Measurements from ENCODE around the gene TMEM190.

TMEM190 gene

DNA sequence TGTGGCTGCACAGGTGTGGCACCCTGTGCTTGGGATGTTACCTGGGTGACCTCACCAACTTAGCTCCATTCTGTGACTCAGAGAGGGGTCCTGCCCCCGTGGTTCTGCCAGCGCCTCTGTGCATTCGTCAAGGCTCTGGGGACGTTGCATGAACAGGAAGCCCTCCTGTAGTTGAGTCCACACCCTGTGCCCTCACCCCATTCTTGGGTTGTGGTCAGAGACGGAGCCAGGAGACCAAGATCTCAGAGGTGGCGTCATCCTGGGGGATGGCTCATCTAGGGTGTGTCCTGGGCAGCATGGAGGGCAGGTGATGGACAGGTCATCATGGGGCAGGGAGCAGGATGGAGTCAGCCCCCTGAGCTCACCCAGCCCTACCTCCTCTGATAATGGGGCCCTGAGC lies 24.6 kb upstream of the TMEM190 start:
- peak; percentile 66 for DNase-seq (ENCODE audit: low spot score)

DNA sequence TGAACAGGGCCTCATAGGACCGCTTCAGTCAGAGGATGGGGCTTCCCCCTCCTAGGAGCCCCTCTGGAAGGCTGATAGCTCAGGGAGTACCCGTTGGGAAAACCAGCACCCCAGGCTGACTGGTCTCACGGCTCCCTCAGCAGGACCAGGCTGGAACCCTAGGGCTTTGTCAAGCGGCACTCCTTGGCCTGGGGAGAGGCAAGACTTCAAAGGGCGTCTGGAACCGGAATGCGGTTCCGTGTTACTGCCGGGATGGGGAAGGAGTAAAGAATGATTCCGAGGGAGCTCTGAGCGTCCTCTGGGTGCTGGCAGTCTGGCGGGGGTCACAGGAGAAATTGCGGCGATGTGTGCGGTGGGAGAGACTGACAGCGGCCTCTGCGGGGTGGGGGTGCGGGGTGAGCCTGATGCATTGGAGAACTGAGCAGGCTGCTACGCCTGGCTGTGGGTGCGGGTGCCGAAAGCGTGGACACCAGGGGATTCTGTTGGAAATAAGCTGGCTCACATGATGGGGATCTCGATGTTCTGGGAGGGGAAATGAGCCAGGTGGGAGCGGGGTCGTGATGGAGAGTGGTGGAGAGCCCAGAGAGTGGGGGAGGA lies 24.0 kb upstream of the TMEM190 start:
- DNase-seq (ENCODE audit: low spot score): no peak

- no peak for DNase-seq (ENCODE audit: low spot score)
These were observed 23.2 kb upstream of the TMEM190 start for GRCh38 chr19:55353356-55353802.

DNA sequence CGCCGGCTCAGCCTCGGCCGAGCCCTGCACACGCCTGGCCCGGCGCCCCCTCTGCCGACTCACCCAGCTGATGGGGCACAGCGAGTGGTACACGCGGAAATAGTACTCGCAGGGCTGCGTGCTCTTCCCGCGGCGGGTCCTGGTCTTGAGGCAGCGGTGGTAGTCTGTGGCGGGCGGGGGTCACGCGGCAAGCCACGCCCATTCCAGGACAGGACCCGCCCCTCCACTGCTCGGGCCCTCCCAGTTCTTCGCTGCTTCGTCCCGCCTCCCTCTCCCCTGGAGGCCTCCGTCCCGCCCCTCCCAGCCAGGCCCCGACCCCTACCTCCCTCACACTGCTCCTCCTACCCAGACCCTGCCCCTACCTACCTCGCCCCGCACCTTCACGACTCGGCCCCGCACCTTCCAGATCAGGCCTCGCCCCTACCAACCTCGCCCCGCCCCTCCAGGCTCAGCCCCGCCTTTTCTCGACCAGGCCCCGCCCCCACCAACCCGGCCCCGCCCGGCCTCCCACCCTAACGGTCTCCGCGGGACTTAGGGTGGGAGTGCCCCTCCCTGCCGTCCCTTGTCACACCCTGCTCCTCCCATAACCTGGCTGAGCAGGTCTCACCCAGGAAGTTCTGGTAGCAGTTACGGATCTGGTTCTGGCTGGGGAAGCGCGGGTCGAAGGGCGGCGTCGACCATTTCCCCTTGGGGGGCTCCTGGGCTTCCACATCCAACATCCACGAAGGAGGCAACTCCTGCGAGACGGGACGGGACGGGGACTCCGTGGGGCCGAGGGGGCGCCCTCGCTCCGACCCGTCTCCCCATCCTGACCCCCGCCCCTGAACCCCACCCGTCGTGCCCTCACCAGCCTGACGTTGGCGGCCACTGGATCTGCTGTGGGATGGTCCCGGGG lies 22.6 kb upstream of the TMEM190 start:
- peak; percentile 56 for DNase-seq (ENCODE audit: low spot score)

DNA sequence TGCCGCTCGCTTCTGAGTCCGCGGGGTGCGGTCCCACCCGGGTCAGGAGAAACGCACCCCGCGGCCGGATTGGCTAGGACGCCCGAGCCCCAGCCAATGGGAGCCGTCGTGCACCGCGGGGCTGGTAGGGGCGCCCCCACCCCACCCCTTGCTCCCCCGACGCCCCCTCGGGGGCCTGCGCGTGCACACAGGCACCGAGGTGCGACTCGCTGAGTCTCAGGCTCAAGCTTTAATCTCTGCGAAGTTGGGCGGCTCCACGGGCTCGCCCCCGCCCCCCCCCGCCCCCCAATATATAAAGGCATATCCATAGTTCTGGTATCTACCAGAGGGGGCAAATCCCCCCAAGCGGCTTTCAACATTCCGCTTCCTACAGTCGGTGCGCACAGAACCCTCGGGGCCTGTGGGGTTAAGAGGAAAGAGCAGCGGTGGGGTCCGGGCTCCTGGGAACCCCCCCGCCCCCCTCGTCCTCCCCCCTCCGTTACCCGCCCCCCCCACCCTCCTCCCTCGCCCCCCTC lies 21.9 kb upstream of the TMEM190 start, which contains the start of gene COX6B2:
TSS of gene COX6B2 (minus strand) at position 22 of the 515 bp plus-strand sequence. CDS start 198 bp downstream, outside the sequence.
- DNase-seq (ENCODE audit: low spot score): no peak

DNA sequence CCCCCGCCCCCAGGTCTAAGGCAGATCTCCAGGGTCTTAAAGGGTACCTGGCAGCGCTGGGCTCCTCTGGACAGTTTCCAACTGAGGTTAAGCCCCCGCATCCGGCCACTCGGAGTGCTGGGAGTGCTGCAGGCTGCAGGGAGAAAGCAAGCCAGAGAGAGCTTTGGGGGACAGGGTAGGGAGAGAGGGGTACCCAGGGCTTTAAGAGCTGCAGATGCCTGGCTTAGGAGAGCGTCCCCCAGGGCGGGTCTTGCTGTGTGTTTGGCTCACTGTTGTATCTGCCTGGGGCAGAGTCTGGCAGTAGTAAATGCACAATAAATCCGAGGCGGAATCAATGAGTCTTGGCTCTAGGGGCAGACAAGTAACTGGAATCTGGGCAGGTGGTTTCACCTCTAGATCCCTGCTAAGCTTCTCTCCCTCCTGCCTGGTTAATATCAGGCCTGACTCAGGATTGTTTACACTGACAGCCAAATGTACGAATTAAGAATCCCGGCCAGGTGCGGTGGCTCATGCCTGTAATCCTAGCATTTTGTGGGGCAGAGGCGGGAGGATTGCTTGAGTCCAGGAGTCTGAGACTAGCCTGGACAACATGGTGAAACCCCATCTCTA lies 21.3 kb upstream of the TMEM190 start:
- no peak for DNase-seq (ENCODE audit: low spot score)

- no peak for DNase-seq (ENCODE audit: low spot score)
These were observed 18.1 kb upstream of the TMEM190 start for GRCh38 chr19:55358493-55358892.

DNA sequence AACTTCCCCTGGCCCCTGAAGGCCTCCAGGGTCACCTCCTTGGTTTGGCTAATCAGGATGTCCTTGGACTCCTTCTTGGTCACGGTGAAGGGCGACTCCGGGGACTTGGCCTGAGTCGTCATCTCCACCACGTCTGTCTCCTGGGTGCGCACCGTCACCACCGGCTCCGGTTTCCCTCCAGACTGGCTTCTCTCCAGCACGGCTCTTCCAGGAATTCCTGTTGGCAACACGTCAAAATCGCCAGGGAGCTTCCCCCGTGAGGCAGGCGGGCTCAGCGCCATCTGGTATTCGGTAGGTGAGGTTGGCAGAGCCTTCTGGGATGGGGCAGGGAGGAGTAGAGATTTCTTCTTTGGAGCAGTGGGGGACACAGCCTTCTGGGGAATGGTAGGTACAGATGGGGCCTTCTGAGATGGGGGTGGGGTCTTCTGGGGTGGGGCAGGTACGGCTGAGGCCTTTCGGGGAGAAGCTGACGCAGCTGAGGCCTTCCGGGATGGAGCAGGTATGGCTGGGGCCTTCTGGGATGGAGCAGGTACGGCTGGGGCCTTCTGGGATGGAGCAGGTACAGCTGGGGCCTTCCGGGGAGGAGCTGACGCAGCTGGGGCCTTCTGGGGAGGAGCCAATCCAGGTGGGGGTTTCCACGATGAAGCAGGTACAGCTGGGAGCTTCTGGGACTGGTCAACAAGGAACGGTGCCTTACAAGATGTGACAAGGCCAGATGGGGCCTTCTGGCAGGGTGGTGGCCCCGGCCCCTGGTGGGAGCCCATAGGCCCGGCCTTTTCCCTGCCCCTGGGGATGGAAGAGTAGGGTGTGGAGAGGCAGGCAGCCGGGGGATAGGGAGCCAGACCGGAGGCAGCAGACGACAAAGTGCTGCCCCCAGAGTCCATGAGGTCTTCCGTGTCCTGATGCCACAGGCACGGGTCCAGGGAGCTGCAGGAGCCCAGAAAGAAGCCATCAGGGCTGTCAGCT lies 17.4 kb upstream of the TMEM190 start:
- DNase-seq (ENCODE audit: low spot score): peak; percentile 34

DNA sequence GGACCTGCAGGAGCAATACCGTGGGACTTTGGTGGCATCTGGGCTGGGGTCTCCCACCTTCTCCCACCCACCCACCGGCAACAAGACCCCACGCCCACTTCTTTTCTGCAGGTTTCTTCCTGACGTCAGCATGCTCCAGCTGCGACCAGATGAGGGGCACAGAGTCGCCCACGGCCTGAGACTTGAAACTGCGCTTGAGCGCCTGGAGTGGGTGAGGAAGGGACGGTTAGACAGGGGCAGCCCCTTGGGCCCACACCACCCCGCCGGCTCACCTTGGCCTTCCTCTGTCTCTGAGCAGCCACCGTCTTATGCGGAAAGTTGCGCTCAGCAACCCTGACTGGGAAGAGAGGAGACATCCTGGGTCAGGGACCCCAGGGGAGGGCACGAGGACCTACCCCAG lies 15.7 kb upstream of the TMEM190 start:
- DNase-seq (ENCODE audit: low spot score): no peak

DNA sequence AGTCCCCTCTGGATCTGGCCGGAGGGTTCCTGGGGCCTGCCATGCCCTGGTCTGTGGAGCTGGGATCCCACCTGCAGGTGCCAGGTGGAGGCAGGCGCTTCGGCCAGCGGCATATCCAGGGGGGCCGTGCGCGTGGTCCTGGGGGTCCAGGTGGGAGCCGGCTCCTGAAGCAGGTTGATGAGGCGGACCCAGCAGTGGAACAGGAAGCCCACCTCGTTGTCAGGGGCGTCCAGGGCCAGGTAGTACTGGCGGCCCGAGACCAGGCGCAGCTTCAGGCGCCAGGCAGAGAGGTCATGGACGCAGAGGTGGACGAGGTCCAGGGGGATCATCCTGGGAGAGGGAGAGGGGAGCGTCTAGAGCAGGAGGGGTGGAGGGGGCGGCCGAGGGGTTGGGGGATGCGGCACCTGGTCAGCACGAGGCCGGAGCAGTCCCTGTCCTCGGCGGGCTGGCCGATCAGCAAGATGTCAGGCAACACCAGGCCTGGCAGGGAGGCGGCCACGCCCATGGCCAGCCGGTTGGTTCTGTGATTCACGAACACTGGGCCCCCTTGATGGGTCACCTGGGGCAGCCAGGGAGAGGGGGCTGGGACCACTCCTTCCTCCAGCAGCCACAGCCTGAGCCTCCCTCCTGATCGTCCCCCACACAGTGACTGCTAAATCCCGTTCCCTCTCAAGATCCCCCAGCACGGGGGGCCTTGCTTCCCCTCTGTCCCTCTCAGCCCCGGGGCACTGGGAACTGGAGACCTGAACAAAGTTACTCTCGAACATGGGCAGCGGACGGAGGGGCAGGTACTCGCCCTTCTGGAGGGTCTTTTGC lies 14.2 kb upstream of the TMEM190 start:
- DNase-seq (ENCODE audit: low spot score): no peak

- DNase-seq (ENCODE audit: low spot score): peak; percentile 28
These were observed 13.5 kb upstream of the TMEM190 start, which contains the start of gene GARIN5B for GRCh38 chr19:55362990-55363716. TSS of gene GARIN5B (minus strand) at chr19:55363260. CDS start at chr19:55363066, 194 bp downstream.

DNA sequence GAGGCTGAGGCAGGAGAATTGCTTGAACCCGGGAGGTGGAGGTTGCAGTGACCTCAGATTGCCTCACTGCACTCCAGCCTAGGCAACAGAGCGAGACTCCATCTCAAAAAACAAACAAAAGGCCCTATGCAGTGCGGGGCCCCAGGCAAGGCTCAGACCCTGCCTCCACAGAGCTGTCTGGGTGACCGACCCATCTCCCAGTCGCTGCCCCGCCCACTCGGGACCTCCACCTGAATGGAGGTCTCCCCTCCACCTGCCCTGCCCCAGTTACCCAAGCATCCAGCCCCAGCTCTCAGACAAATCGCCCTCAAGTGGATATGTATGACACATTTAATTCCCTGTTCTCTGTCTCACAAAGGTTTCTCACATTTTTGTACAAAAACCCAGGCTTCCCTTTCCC lies 11.4 kb upstream of the TMEM190 start:
- no peak for DNase-seq (ENCODE audit: low spot score)

GRCh38 chr19:55365964-55366363 lies 10.7 kb upstream of the TMEM190 start:
- DNase-seq (ENCODE audit: low spot score): no peak

DNA sequence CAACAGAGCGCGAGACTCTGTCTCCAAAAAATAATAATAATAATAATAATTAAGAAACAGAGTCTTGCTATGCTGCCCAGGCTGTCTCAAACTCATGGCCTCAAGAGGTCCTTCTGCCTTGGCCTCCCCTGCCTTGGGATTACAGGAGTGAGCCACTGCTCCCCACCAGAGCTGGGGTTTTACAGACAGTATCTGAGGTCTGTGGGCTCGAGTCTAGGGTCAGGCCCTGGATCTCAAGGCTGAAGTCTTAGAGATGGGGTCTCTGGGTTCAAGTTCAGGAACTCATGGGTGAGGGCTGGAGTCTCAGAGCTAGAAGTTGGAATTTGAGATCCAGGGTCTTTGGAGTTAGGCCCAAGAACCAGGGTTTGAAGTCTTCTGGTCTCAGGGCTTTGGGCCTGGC lies 9.8 kb upstream of the TMEM190 start:
- DNase-seq (ENCODE audit: low spot score): no peak

GRCh38 chr19:55368106-55368505 lies 8.5 kb upstream of the TMEM190 start:
- no peak for DNase-seq (ENCODE audit: low spot score)

DNA sequence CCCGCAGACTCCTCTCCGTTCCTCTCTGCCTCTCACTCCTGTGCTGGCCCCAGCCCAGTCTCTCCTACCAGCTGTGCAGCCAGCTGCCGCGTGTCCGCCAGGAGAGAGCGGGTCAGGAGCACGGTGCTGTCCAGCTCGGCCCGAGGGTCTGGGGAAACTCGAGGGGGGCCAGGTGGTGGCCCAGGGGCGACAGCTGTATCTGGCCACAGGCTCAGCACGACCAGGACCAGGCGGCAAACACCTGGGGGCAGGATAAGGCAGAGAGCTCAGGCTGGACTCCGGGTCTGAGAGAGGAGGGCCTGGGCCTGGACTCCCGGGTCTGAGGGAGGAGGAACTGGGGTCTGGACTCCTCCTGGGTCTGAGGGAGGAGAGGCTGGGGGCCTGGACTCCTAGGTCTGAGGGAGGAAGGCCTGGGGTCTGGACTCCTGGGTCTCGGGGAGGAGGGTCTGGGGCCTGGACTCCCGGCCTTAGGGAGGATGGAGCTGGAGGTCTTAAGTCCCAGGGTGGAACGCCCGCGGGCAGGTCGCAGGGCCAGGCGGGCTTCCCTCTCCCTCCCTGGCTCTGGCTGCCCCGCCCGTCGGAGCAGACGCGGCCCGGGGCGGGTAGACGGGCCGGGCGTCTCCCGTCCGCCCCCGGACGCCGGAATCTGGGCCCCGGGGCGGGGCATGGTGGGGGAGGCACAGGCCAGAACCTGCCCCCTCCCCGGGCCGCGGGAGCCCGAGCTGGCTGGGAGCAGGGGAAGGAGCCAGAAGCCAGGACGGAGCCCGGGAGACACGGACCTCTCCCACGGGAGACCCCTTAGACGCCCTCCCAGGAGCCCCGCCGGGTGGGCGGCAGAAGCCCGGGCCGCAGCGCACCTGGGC lies 7.7 kb upstream of the TMEM190 start:
- DNase-seq (ENCODE audit: low spot score): peak; percentile 63

GRCh38 chr19:55369653-55370304 lies 6.8 kb upstream of the TMEM190 start:
- DNase-seq (ENCODE audit: low spot score): peak; percentile 74

- DNase-seq (ENCODE audit: low spot score): peak; percentile 87
These were observed 6.2 kb upstream of the TMEM190 start, which contains the start of gene IL11 for GRCh38 chr19:55370305-55370988. TSS of gene IL11 (minus strand) at chr19:55370463. CDS start at chr19:55370310, 153 bp downstream.

All from kidney tubule cell (primary cell).